ENCODE measurements around the gene SORL1-AS1.
"Not testable (repeated sequence)": the region's sequence is repeated elsewhere in the genome, so short reads cannot be mapped to it uniquely, and the experiment has no call there.

Gene SORL1-AS1

DNA sequence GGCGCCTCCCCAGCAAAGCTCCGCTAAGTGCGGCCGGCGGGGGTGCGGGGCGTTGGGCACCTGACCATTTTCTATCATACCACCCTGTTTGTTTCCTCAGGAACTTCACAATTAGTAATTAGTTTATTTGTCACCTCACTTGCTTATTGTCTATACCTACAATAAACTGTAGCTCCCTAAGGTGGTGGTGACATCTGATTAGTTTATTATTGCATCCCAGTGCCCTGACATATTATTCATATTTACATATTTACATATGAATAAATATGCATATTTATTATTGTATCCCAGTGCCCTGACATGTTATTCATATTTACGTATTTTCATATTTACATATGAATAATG is 25.4 kb downstream of the SORL1-AS1 start:
- no peak for DNase-seq (ENCODE audit: low read depth)

GRCh38 chr11:121426476-121427399 is 26.0 kb downstream of the SORL1-AS1 start:
- DNase-seq (ENCODE audit: low read depth), result peak; percentile 26

GRCh38 chr11:121425828-121426227 is 26.9 kb downstream of the SORL1-AS1 start:
- DNase-seq (ENCODE audit: low read depth), result no peak

DNA sequence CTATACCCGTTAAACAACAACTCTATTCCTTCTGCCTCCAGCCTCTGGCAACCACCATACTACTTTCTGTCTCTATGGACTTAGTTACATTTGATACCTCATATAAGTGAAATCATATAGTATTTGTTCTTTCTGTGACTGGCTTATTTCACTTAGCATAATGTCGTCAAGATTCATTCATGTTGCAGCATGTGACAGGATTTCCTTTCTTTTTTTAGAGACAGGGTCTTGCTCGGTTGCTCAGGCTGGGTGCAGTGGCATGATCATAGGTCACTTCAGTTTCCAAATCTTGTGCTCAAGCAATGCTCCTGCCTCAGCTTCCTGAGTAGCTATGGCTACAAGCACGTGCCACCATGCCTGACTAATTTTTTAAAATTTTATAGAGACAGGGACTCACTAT is 30.1 kb downstream of the SORL1-AS1 start:
- DNase-seq (ENCODE audit: low read depth), result no peak

DNA sequence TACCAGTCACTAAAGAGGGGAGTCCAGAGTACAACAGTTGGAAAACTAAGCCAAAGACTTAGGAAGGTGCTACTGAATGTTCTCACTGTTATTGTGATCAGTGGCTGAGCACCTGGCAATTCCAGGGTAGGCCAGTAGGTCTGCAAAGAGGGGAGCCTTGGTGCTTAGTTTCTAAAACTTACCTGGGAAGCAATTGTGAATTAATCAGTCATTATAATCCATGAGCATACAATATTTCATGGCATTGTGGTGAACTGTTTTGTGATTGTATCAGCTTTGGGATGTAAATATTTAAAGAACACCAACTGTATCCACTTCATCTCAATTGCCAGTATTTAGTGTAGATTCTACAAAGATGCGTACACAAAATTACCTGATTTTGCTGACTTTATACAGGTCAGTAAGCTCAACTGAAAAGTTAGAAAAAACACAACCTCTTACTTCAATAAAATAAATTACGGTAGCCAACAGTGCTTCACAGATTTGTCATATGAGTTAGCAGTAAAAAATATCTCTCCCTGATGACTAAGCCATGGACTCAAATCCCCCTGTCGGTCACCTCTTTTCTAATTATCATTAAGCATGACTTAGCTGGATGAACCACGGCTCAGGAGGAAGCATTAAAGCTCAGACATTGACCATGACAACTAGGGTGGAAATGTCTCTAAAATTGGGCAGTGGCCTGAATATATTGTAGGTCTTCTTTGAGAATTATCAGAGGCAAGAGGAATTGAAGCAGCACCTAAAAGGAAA is 31.4 kb downstream of the SORL1-AS1 start:
- DNase-seq (ENCODE audit: low read depth), result peak; percentile 30

GRCh38 chr11:121420398-121420797 is 32.4 kb downstream of the SORL1-AS1 start:
- DNase-seq (ENCODE audit: low read depth), result no peak

GRCh38 chr11:121419836-121420235 is 32.9 kb downstream of the SORL1-AS1 start:
- DNase-seq (ENCODE audit: low read depth), result no peak

DNA sequence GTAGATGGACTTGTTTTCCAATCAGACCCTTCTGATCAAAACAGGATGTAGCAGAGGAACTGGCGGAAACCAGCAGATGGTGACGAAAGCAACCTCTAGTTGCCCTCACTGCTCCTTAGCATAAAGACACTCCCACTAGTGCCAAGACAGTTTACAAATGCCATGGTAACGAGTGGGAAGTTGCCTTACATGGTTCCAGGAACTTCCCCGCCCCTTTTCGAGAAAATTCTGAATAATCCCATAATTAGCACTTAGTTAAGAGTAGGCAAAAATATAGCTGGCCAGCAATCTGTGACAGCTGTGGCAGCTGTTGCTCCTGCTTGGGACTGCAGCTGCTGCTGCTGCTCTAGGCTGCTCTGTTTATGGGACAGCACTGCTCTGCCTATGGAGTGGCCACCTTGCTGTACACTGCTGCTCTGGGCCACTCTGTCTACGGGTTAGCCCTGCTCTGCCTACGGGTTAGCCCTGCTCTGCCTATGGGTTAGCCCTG is 34.1 kb downstream of the SORL1-AS1 start:
- no peak for DNase-seq (ENCODE audit: low read depth)

DNA sequence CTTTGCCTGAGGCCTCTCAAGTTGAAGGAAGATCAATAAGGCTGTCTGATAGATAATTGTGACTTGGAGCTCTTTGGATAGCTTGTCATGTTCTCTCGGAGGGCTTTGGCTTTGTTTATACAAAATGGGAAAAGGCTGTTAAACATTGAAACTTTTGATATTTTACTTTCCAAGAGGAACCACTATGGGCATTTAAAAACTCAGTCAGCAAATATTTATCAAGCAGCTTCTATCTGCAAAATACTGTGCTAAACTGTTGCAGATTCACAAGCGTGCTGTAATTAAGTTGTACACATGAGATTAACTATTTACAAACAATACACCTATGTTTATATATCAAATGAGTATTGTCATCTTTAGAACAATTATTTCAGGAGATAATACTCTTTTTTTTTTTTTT is 35.2 kb downstream of the SORL1-AS1 start:
- no peak for DNase-seq (ENCODE audit: low read depth)

DNA sequence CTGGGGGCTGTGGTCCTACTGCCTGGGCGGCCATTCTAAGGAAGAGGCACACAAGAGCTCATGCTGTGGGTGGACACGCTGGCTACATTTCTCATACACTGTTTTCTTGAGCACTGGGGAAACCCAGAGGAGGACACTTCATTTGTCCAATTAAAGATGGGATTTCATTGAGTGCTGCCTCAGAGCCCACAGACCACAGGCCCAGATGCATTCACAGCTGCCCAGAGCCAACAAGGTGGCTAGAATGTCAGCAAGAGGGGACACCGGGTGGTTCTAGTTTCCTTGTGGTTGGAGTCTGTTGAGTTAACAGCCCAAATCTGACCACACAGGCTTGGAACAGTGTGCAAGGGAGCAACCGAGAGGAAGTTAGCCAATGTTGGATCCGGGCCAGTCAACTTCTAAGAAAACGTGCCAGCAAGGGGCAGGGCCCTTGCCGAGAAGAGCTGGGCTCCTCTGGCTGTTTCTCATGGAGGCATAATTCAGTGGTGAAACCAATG is 35.7 kb downstream of the SORL1-AS1 start:
- DNase-seq (ENCODE audit: low read depth), result peak; percentile 97

GRCh38 chr11:121415856-121416255 is 36.9 kb downstream of the SORL1-AS1 start:
- DNase-seq (ENCODE audit: low read depth), result peak; percentile 25

DNA sequence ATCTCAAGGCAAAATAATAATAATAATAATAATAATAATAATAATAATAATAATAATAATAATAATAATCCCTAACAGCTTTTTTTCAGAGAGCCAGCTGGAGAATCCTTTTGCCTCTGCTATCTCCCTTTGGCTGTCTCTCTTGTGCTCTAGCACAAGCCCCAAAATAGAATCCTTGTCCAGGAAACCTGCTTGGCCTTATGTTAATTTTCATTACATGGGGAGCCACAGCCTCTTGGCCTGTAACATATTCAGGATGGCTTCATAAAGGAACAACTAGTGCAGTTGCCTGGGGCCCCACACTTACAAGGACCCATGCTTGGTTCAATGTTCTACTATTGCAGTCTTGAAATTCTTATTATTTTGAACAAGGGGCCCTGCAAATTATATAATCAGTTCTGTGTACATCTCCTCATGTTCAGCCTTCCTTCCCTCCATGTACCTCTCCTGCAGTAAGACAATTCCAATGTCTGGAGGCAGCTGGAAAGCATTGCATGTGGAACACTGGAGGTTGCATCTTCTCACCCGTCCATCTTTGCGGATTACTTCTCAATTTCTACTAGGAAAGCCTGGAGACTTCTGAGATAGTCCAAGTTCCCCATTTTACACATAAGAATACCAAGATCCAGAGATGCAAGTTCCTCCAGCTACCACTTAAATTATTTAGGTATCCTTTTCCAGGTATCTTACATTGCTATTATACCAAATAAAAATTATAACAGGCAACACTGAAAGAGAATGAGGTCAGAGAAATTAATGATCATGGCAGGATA is 38.4 kb downstream of the SORL1-AS1 start:
- DNase-seq (ENCODE audit: low read depth), result no peak

DNA sequence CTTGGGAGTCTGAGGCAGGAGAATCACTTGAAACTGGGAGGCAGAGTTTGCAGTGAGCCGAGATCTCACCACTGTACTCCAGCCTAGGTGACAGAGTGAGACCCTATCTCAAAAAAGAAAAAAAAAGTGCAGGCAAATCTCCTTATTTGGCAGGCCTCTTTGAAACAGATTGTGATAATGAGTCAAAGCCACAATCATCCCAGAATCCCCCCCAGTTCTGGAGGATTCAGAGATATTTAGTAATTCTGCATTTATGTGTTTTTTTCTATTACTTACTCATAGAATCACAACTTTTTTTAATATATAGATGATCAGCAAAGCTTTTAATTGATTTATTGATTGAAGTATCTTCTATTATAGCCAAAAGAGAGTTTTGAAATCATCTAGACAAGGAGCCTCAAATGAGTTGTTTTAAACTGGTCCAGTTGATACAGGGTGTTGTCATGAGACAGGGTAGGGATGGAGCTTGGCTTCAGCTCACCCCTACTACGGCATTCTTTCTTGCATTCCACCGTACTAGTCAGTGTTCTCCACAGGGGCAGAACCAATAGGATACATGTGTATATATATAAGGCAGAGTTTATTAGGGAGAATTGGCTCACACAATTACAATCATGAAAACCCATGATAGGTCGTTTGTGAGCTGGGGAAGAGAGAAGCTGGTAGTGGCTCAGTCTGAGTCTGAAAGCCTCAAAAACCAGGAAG is 39.9 kb downstream of the SORL1-AS1 start:
- DNase-seq (ENCODE audit: low read depth), result no peak

- DNase-seq (ENCODE audit: low read depth), result peak; percentile 9
These were observed 40.7 kb downstream of the SORL1-AS1 start for GRCh38 chr11:121412000-121412587.

DNA sequence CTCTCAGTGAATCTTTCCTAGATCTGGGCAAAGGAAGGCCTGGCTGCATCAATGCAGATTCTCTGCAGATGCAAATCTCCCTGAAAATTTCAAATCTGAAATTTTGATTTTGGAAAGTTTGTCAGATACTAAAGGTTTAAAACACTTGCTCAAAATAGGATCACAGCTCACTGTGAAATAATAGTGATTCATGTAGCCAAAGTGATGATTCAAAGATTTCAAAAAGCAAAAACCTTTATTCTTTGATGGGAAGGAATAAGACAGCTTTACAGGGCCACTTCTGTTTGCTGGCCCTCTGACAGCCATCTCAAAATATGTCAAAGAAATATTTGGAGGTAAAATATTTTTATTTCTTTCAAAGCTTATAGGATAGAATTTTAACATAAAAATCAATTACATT is 41.4 kb downstream of the SORL1-AS1 start:
- DNase-seq (ENCODE audit: low read depth), result not testable (repeated sequence)

DNA sequence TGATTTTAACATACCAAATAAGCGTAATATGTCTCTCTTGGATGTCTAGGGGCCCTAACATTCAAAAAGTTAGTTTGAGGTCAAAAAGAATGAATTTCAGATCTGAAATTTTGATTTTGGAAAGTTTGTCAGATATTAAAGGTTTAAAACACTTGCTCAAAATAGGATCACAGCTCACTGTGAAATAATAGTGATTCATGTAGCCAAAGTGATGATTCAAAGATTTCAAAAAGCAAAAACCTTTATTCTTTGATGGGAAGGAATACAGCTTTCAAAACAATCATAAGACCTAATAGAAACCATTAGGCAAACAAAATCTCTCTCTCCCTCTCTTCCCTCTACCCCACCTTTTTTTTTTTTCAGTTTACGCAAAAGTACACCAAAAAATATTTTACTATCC is 42.7 kb downstream of the SORL1-AS1 start:
- not testable (repeated sequence) for DNase-seq (ENCODE audit: low read depth)

DNA sequence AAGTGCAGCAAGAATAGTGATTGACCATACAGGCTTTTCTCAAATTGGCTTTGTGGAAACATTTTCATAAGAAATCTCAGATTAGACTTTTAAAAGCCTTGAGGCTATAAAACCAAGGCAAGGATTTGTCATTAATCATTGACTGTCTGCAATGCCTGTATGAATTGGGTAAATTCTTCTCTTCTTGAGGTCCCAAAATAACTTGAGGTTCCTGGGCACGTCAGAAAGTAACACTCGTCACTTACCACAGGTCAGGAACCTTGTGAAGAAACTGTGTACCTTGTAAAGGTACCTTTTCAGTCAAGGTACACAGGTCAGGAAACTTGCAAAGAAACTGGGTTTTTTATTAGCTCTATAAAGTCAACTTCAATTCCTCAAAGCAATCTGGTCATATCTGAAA is 43.9 kb downstream of the SORL1-AS1 start:
- DNase-seq (ENCODE audit: low read depth), result no peak

GRCh38 chr11:121406291-121406690 is 46.5 kb downstream of the SORL1-AS1 start:
- no peak for DNase-seq (ENCODE audit: low read depth)

DNA sequence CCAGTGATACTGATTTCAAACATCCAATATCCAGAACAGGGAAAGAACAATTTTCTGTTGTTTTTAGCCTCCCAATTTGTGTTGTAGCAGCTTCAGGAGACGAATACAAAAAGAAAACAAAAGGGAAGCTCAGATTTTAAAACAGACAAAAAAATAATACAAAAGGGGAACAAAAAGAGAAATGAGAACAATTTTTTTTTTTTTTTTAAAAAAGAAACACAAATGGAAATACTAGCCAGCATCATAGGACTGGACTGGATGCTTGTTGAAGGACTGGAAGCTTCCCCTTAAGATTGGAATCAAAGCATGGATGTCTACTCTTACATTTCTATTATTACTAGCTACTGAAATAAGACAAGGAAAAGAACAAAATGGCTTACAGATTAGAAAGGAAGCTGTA is 47.1 kb downstream of the SORL1-AS1 start:
- DNase-seq (ENCODE audit: low read depth), result no peak

DNA sequence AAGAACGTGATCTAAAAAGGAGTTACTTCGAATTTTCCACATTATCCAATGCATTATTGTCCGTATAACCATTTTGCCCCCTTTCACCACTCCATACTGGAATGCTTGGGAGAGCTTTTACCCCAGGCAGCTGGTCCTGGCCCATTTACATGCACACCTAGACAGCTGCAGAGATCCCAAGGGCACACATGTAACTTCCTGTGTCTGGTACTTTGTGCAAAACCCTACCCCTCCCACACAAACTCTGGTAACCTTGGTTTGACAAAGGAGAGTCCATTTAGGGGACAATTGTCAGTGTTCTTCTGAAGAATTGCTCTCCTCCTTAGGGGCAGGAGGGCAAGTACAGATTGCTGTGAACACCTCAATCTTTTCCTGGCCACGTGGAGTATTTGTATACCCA is 58.0 kb downstream of the SORL1-AS1 start:
- DNase-seq (ENCODE audit: low read depth), result no peak

- DNase-seq (ENCODE audit: low read depth), result no peak
These were observed 58.9 kb downstream of the SORL1-AS1 start for GRCh38 chr11:121393855-121394254.

Measured in Daoy (cell line).